AG04449 (cell line): Measurements from ENCODE around the gene GJB3.
"Not testable (repeated sequence)": the region's sequence is repeated elsewhere in the genome, so short reads cannot be mapped to it uniquely, and the experiment has no call there.

Experiments
- CTCF ChIA-PET: fragments of 350-600 bp; formaldehyde crosslinking; extraction: SDS; loops from one replicate; lab custom pipeline; 2021; ENCODE audit warnings: antibody characterized with exemption; lab: Yijun Ruan, JAX
- POLR2A ChIA-PET: fragments of 400-600, 350-600 bp; formaldehyde crosslinking; extraction: SDS; loops from one replicate; lab custom pipeline; 2020; ENCODE audit warnings: antibody characterized with exemption, inconsistent platforms; lab: Yijun Ruan, JAX
- DNase-seq: peaks from one replicate; pipeline ENCODE4 v3.0.0-alpha.2; 2010; ENCODE audit warnings: low read depth, low spot score
- H3K4me3 ChIP-seq: 2 replicates; pipeline ENCODE4 v1.5.1; 2011; ENCODE audit warnings: low read depth, mild to moderate bottlenecking, control low read depth, low read length
- CTCF ChIP-seq: IDR thresholded peaks from one replicate; pipeline ENCODE4 v1.5.1; 2011; ENCODE audit warnings: mild to moderate bottlenecking, moderate library complexity, low read length, control low read depth, inconsistent platforms; ENCODE audit not compliant: insufficient read depth; ENCODE audit errors: missing control alignments

Gene GJB3

GRCh38 chr1:34781071-34781843 is at the start of gene GJB3:
GJB3 (plus strand) TSS chr1:34781214; CDS start chr1:34784763, 3,549 bp downstream.
- no peak within 1 kb of the TSS for H3K4me3 ChIP-seq
- ChIA-PET POLR2A (interaction anchor here (0.7 kb wide), 1 partner anchor 78 kb away, joined by 4 read pairs; the partner anchor contains the start of gene SMIM12), CTCF (interaction anchor here (1.2 to 3.2 kb wide), 3 partner anchors 72 to 84 kb away, joined by 3 to 15 read pairs (median 5); no protein-coding TSS in a partner anchor)
- no peak for TF ChIP-seq CTCF
- no peak for DNase-seq

- H3K4me3 ChIP-seq, DNase-seq, CTCF ChIA-PET, POLR2A ChIA-PET: not testable (repeated sequence)
Observed at GRCh38 chr1:34732831-34733230, 48.2 kb upstream of the GJB3 start.

GRCh38 chr1:34736692-34737091 is 44.3 kb upstream of the GJB3 start:
- TF ChIP-seq CTCF = no peak
- ChIA-PET CTCF (no interaction called here), POLR2A (no interaction called here)
- no peak for DNase-seq
- no peak overlapping the region for H3K4me3 ChIP-seq

GRCh38 chr1:34737236-34737635 is 43.8 kb upstream of the GJB3 start:
- DNase-seq, H3K4me3 ChIP-seq, POLR2A ChIA-PET: not testable (repeated sequence)
- CTCF ChIA-PET = interaction anchor here (0.5 kb wide), 1 partner anchor 299 kb away, joined by 3 read pairs; no protein-coding TSS in a partner anchor

- no peak for DNase-seq
- ChIA-PET POLR2A (no interaction called here), CTCF (interaction anchor here (0.8 to 1.0 kb wide), 2 partner anchors 280 to 1107 kb away, joined by 3 read pairs; no protein-coding TSS in a partner anchor)
- no peak for TF ChIP-seq CTCF
- H3K4me3 ChIP-seq = no peak overlapping the region
Observed at GRCh38 chr1:34739613-34740012, 41.4 kb upstream of the GJB3 start.

- H3K4me3 ChIP-seq = no peak overlapping the region
- DNase-seq = no peak
- no peak for TF ChIP-seq CTCF
- ChIA-PET CTCF (interaction anchor here (0.8 to 2.7 kb wide), 4 partner anchors 10 to 1108 kb away, joined by 3 to 11 read pairs (median 3); no protein-coding TSS in a partner anchor), POLR2A (no interaction called here)
Observed at GRCh38 chr1:34740161-34740868, 40.7 kb upstream of the GJB3 start.
